GM12878 (cell line): ENCODE data around the gene DIS3L2.

Experiments
- HDAC2 ChIP-seq: fragments of 200-600 bp; sonication (generic); IDR thresholded peaks from 2 replicates; pipeline ENCODE4 v1.6.1; 2017
- POLR2AphosphoS5 ChIP-seq: IDR thresholded peaks from 2 replicates; pipeline ENCODE4 v1.6.1; 2011; ENCODE audit warnings: mild to moderate bottlenecking, low read length, inconsistent platforms
- SUZ12 ChIP-seq: fragments of 200-600 bp; sonication (generic); IDR thresholded peaks from one replicate; pipeline ENCODE4 v1.6.1; 2018; ENCODE audit warnings: antibody characterized with exemption, mild to moderate bottlenecking; ENCODE audit not compliant: unreplicated experiment
- TF ChIP-seq, protein P1 (sequence below): IDR thresholded peaks from 2 replicates; pipeline ENCODE4 v1.6.1; 2011; ENCODE audit warnings: borderline replicate concordance, low read depth, mild to moderate bottlenecking, moderate library complexity, mixed read lengths, low read length; ENCODE audit not compliant: insufficient read depth; ENCODE audit errors: extremely low read length
- TF ChIP-seq, protein P2 (sequence below), 3 experiments: IDR thresholded peaks in 2 of 3; conservative IDR thresholded peaks in 1 of 3; 2 replicates each; pipeline ENCODE4 v1.5.1; 2011; ENCODE audit warnings: low read depth in 3 of 3, low read length in 3 of 3, mild to moderate bottlenecking in 3 of 3, control low read depth in 2 of 3, moderate library complexity in 2 of 3, inconsistent platforms in 1 of 3, mixed read lengths in 1 of 3; ENCODE audit not compliant: control insufficient read depth in 2 of 3, insufficient read depth in 1 of 3; ENCODE audit errors: extremely low read depth in 1 of 3
- TF ChIP-seq, protein P3 (sequence below): fragments of 450-650 bp; IDR thresholded peaks from 2 replicates; pipeline ENCODE4 v1.6.1; 2017; ENCODE audit warnings: mild to moderate bottlenecking

DNA sequence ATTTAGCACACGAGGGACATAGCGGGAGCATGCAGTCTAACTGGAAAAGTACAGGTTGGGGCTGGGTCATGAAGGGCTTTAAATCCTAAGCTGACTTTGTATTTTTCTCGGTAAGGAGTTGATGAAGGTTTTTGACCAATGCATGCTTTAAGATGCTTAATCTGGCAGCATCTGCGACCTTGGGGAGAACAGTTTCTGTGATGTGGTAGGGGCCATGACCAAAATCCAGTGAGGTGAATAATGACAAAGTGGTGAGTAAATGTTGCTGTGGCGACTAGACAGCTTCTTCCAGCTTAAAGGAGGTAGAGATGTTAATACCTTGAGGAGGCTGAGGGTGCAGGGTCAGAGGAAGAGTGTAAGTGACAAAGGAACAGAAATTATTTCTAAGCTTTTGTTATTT is 242.4 kb downstream of the DIS3L2 start:
- TF ChIP-seq POLR2AphosphoS5 (no peak), SUZ12 (no peak), HDAC2 (no peak)
- TF ChIP-seq, protein P1, sequence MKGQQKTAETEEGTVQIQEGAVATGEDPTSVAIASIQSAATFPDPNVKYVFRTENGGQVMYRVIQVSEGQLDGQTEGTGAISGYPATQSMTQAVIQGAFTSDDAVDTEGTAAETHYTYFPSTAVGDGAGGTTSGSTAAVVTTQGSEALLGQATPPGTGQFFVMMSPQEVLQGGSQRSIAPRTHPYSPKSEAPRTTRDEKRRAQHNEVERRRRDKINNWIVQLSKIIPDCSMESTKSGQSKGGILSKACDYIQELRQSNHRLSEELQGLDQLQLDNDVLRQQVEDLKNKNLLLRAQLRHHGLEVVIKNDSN, result no peak
- TF ChIP-seq, protein P2, sequence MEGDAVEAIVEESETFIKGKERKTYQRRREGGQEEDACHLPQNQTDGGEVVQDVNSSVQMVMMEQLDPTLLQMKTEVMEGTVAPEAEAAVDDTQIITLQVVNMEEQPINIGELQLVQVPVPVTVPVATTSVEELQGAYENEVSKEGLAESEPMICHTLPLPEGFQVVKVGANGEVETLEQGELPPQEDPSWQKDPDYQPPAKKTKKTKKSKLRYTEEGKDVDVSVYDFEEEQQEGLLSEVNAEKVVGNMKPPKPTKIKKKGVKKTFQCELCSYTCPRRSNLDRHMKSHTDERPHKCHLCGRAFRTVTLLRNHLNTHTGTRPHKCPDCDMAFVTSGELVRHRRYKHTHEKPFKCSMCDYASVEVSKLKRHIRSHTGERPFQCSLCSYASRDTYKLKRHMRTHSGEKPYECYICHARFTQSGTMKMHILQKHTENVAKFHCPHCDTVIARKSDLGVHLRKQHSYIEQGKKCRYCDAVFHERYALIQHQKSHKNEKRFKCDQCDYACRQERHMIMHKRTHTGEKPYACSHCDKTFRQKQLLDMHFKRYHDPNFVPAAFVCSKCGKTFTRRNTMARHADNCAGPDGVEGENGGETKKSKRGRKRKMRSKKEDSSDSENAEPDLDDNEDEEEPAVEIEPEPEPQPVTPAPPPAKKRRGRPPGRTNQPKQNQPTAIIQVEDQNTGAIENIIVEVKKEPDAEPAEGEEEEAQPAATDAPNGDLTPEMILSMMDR (IDR thresholded peaks at IDR 0.05 in 2 of 3, conservative IDR thresholded peaks at IDR 0.05 in 1 of 3; ENCODE audit: control insufficient read depth in 2 of 3, extremely low read depth in 1 of 3, insufficient read depth in 1 of 3, low read depth in 3 of 3, low read length in 3 of 3), result no peak
- TF ChIP-seq, protein P3, sequence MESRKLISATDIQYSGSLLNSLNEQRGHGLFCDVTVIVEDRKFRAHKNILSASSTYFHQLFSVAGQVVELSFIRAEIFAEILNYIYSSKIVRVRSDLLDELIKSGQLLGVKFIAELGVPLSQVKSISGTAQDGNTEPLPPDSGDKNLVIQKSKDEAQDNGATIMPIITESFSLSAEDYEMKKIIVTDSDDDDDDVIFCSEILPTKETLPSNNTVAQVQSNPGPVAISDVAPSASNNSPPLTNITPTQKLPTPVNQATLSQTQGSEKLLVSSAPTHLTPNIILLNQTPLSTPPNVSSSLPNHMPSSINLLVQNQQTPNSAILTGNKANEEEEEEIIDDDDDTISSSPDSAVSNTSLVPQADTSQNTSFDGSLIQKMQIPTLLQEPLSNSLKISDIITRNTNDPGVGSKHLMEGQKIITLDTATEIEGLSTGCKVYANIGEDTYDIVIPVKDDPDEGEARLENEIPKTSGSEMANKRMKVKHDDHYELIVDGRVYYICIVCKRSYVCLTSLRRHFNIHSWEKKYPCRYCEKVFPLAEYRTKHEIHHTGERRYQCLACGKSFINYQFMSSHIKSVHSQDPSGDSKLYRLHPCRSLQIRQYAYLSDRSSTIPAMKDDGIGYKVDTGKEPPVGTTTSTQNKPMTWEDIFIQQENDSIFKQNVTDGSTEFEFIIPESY, result no peak
